Measurements from ENCODE around the gene SETBP1. TPM values are rescaled to one million over a fixed set of nuclear protein-coding genes. Genes with fewer than 3 reads are reported as not detected.

Gene SETBP1
- total and polyA plus RNA-seq, 2 of the 8 experiments (the other 6 are each of a cell fraction or from before 2014, with no cell fraction given): 2.0 to 6.5 TPM

DNA sequence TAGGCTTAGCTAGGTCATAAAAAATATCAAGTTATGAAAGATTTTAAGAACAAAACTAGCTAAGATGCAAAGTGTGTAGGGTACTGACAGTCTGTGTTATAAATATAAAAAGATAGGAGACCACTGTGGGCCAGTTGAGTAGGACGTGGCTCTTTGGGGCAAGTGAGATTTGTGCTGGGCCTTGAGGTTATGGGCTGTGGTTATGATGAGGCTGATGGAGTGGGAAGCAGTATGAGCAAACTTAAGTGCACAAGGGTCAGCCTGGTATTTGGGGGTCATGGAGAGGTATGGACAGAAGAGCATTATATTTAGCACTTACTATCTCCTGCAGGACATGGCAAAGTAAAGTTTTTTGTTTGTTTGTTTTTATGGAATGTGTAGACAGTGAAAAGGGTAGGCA lies 70.1 kb downstream of the SETBP1 start:
- Histone ChIP-seq H3K23ac (ENCODE audit: insufficient read length) (no peak overlapping the region), H2AFZ (ENCODE audit: low read length) (no peak overlapping the region), H3K79me1 (ENCODE audit: low read depth, low read length) (no peaks in the 10 kb centered on the region), H3K9ac (replicated peaks in 1 of 4; ENCODE audit: extremely low read depth in 1 of 4, low read depth in 3 of 4, low read length in 3 of 4) (no peak overlapping the region), H3K4me2 (ENCODE audit: insufficient read depth in 1 of 2, low read depth in 2 of 2, low read length in 2 of 2) (no peak overlapping the region), H3K23me2 (ENCODE audit: low read depth, low read length) (no peaks in the 10 kb centered on the region), H3K9me3 (ENCODE audit: insufficient read depth in 2 of 2, low read depth in 1 of 2, low read length in 1 of 2) (no peaks in the 10 kb centered on the region), H2BK15ac (ENCODE audit: low read length) (no peak overlapping the region), H3K27me3 (replicated peaks in 1 of 4; ENCODE audit: control insufficient read depth in 3 of 4, extremely low read depth in 1 of 4, insufficient read depth in 3 of 4, low read length in 3 of 4) (no peaks in the 10 kb centered on the region), H4K91ac (replicated peaks; ENCODE audit: insufficient read length, low read length) (no peak overlapping the region), H3K36me3 (ENCODE audit: control insufficient read depth in 2 of 4, insufficient read depth in 4 of 4, low read length in 3 of 4) (no peaks in the 10 kb centered on the region), H3K4ac (replicated peaks; ENCODE audit: insufficient read length, low read depth, low read length) (no peak overlapping the region), H3K18ac (ENCODE audit: extremely low read depth, low read length) (no peak overlapping the region), H3K4me1 (replicated peaks in 1 of 4; ENCODE audit: control insufficient read depth in 3 of 4, insufficient read depth in 4 of 4, low read length in 3 of 4) (no peaks in the 10 kb centered on the region), H3K4me3 (ENCODE audit: extremely low read depth in 1 of 4, insufficient read depth in 2 of 4, low read depth in 3 of 4, low read length in 4 of 4) (no peak overlapping the region), H2BK20ac (ENCODE audit: low read length) (no peak overlapping the region), H4K5ac (ENCODE audit: insufficient read length, low read depth, low read length) (no peak overlapping the region), H3K14ac (ENCODE audit: insufficient read length) (no peak overlapping the region), H2BK120ac (replicated peaks; ENCODE audit: low read depth, low read length) (no peak overlapping the region), H2BK5ac (ENCODE audit: low read depth, low read length) (no peak overlapping the region), H4K20me1 (replicated peaks in 1 of 2; ENCODE audit: control insufficient read depth in 1 of 2, insufficient read depth in 2 of 2, low read length in 2 of 2) (no peaks in the 10 kb centered on the region), H2BK12ac (ENCODE audit: low read depth, low read length) (no peak overlapping the region), H3K79me2 (ENCODE audit: control insufficient read depth in 1 of 2, insufficient read depth in 2 of 2, low read length in 2 of 2) (no peaks in the 10 kb centered on the region), H3K56ac (replicated peaks; ENCODE audit: insufficient read length, low read depth, low read length) (no peak overlapping the region), H4K8ac (ENCODE audit: extremely low read depth, insufficient read depth, low read length) (no peak overlapping the region), H2AK5ac (ENCODE audit: low read depth, low read length) (no peak overlapping the region), H3K27ac (ENCODE audit: low read depth, low read length) (no peak overlapping the region)
- DNase-seq (ENCODE audit: low read depth in 1 of 2, low spot score in 2 of 2) (no peak), FAIRE-seq (no peak)
- ChIA-PET CTCF (ENCODE audit: partially characterized antibody) (no interaction called here), POLR2A (ENCODE audit: partially characterized antibody) (no interaction called here)
- WGBS, 2 experiments (ENCODE audit: extremely low coverage in 1 of 2, insufficient coverage in 1 of 2, insufficient read length in 1 of 2, insufficient replicate concordance in 2 of 2, low coverage in 1 of 2, low lambda C conversion rate in 2 of 2, missing lambda C conversion rate in 1 of 2): 88% methylated on average over 1 of the region's 1 CpG; no CpG with 5 or more reads in 1 of the 2 experiments
- TF ChIP-seq CHD2 (IDR thresholded peaks at IDR 0.05; ENCODE audit: low read length): no peak
- TF ChIP-seq CREB1 (IDR thresholded peaks at IDR 0.05): no peak
- no peak for TF ChIP-seq GABPA (IDR thresholded peaks at IDR 0.05; ENCODE audit: borderline replicate concordance, insufficient read depth, low read length)
- no peak for TF ChIP-seq GTF2F1 (IDR thresholded peaks at IDR 0.05; ENCODE audit: borderline replicate concordance, low read depth, low read length)
- TF ChIP-seq SP1 (IDR thresholded peaks at IDR 0.05; ENCODE audit: low read depth, low read length): no peak
- no peak for TF ChIP-seq EP300 (IDR thresholded peaks at IDR 0.05; ENCODE audit: borderline replicate concordance in 1 of 2, low read depth in 2 of 2, low read length in 2 of 2)
- TF ChIP-seq MAFK (IDR thresholded peaks at IDR 0.05; ENCODE audit: low read depth, low read length): no peak

Measured in H1 (cell line).